ENCODE results near the gene XKR7. TPM values are rescaled to one million over a fixed set of nuclear protein-coding genes. Genes with fewer than 3 reads are reported as not detected.

XKR7 gene
- total and polyA plus RNA-seq, 10 of the 15 experiments (the other 5 are each of a cell fraction or from before 2014, with no cell fraction given): not detected

DNA sequence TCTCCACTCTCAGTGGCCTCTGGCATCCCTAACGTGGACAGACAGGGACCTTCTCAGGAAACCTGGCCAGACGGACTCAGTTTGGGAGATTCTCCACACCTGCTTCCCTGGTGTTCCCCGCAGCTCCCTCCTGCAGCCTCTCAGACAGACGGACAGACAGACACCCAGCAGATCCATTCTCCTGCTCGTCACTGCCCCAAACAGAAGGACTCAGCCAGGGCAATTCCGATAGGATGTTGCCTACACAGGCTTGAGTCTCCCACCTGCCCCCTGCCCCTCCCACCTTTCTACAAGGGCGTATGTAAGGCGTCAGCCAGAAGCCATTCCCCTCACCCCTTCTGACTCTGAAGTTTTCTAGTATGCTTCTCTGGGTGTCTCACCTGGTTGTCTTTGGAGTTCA is 42.7 kb downstream of the XKR7 start:
- Histone ChIP-seq H4K20me1 (ENCODE audit: control insufficient read depth, insufficient read depth) (no peaks in the 10 kb centered on the region), H3K4me1 (ENCODE audit: control insufficient read depth, insufficient read depth, low read length) (no peaks in the 10 kb centered on the region), H3K27ac (ENCODE audit: control insufficient read depth, insufficient read depth) (no peak overlapping the region), H3K9me3 (replicated peaks; ENCODE audit: control insufficient read depth, insufficient read depth, low read length) (no peaks in the 10 kb centered on the region), H2AFZ (ENCODE audit: control insufficient read depth, low read depth, low read length) (no peak overlapping the region), H3K4me2 (ENCODE audit: control insufficient read depth, insufficient read depth) (no peak overlapping the region), H3K27me3 (replicated peaks in 1 of 2; ENCODE audit: control insufficient read depth in 2 of 2, insufficient read depth in 2 of 2, low read length in 1 of 2) (peaks cover 0 to 1% of the 10 kb centered on the region in 2 experiments; a peak in 2 of 4 replicates), H3K4me3 (no peak overlapping the region), H3K9ac (ENCODE audit: control insufficient read depth, insufficient read depth, low read length) (no peak overlapping the region), H3K36me3 (ENCODE audit: control insufficient read depth in 2 of 2, insufficient read depth in 2 of 2, low read length in 1 of 2) (no peaks in the 10 kb centered on the region), H3K79me2 (ENCODE audit: control insufficient read depth, insufficient read depth, low read length) (no peaks in the 10 kb centered on the region)
- TF ChIP-seq TARDBP (IDR thresholded peaks at IDR 0.05; ENCODE audit: borderline replicate concordance) (no peak), NR2C2 (IDR thresholded peaks at IDR 0.05; ENCODE audit: borderline replicate concordance, control insufficient read depth, insufficient read length, low read depth) (no peak), KLF5 (IDR thresholded peaks at IDR 0.05; ENCODE audit: partially characterized antibody) (no peak), CBX3 (IDR thresholded peaks at IDR 0.05; ENCODE audit: borderline replicate concordance, low read depth) (no peak), FOXM1 (IDR thresholded peaks at IDR 0.05; ENCODE audit: low read depth, low read length) (no peak), NFYA (IDR thresholded peaks at IDR 0.05; ENCODE audit: borderline replicate concordance, low read depth, low read length) (no peak), RAD21 (IDR thresholded peaks at IDR 0.05; ENCODE audit: insufficient read depth, low read depth, low read length) (no peak), ZSCAN29 (IDR thresholded peaks at IDR 0.05) (no peak), SP1 (IDR thresholded peaks at IDR 0.05; ENCODE audit: low read depth, low read length) (no peak)
- TF ChIP-seq, protein P1, sequence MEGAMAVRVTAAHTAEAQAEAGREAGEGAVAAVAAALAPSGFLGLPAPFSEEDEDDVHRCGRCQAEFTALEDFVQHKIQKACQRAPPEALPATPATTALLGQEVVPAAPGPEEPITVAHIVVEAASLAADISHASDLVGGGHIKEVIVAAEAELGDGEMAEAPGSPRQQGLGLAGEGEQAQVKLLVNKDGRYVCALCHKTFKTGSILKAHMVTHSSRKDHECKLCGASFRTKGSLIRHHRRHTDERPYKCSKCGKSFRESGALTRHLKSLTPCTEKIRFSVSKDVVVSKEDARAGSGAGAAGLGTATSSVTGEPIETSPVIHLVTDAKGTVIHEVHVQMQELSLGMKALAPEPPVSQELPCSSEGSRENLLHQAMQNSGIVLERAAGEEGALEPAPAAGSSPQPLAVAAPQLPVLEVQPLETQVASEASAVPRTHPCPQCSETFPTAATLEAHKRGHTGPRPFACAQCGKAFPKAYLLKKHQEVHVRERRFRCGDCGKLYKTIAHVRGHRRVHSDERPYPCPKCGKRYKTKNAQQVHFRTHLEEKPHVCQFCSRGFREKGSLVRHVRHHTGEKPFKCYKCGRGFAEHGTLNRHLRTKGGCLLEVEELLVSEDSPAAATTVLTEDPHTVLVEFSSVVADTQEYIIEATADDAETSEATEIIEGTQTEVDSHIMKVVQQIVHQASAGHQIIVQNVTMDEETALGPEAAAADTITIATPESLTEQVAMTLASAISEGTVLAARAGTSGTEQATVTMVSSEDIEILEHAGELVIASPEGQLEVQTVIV (IDR thresholded peaks at IDR 0.05; ENCODE audit: borderline replicate concordance, partially characterized antibody): no peak
- BruUV-seq (replicated peaks): no TSS peak
- in situ Hi-C loops (cut with MboI): no loop called here
- RAD21 ChIA-PET (ENCODE audit: unreplicated experiment): no interaction called here
- DNase-seq (ENCODE audit: low read depth, low spot score) (no peak), ATAC-seq (no peak), FAIRE-seq (no peak)
- CTCF ChIA-PET: no interaction called here
- WGBS (ENCODE audit: insufficient coverage, insufficient replicate concordance, low lambda C conversion rate, missing lambda C conversion rate): 20% methylated on average over 8 of the region's 8 CpGs
- POLR2A ChIA-PET: no interaction called here
- intact Hi-C loops (cut with micrococcal nuclease; ENCODE audit: unreplicated experiment): no loop called here
- SMC1A ChIA-PET (ENCODE audit: uncharacterized antibody, unreplicated experiment): no interaction called here

Data from GM12878 (cell line).